OCI-LY7 (cell line): ENCODE data around the gene C4orf50. TPM values are rescaled to one million over a fixed set of nuclear protein-coding genes. Genes with fewer than 3 reads are reported as not detected.

Experiments used
- BruUV-seq: library from RNA; stranded (reverse); fragments of 400-500 nt; replicated peaks from 2 replicates; lab custom pipeline; 2021; lab: Mats Ljungman, UMichigan
- CTCF ChIA-PET: fragments of 300-600 bp; sonication (Branson Sonifier 250); formaldehyde crosslinking; loops from one replicate; lab custom pipeline; 2022; ENCODE audit warnings: antibody characterized with exemption; ENCODE audit not compliant: unreplicated experiment; lab: Charles Lee
- POLR2A ChIA-PET: fragments of 300-600 bp; sonication (Branson Sonifier 250); formaldehyde crosslinking; loops from one replicate; lab custom pipeline; 2022; ENCODE audit warnings: antibody characterized with exemption; lab: Charles Lee
- DNase-seq: peaks from one replicate; pipeline ENCODE4 v3.0.0-alpha.2; 2015; ENCODE audit warnings: low spot score
- H2AFZ ChIP-seq: fragments of 200-600 bp; sonication (generic), shearing (Covaris generic); 2 replicates; pipeline ENCODE4 v1.6.1; 2014; ENCODE audit warnings: mild to moderate bottlenecking, antibody characterized with exemption, low read length, moderate library complexity
- H3K27ac ChIP-seq: fragments of 200-600 bp; sonication (generic); 2 replicates; pipeline ENCODE4 v1.5.1; 2014; ENCODE audit warnings: mixed run types, low read depth, mild to moderate bottlenecking, moderate library complexity, low read length, inconsistent platforms; ENCODE audit not compliant: poor library complexity, severe bottlenecking
- H3K36me3 ChIP-seq: fragments of 200-600 bp; sonication (generic); 2 replicates; pipeline ENCODE4 v1.6.1; 2014; ENCODE audit warnings: mild to moderate bottlenecking, antibody characterized with exemption, low read length, moderate library complexity, mixed read lengths; ENCODE audit not compliant: insufficient read depth
- H3K4me1 ChIP-seq: fragments of 200-600 bp; sonication (generic); 2 replicates; pipeline ENCODE4 v1.5.1; 2014; ENCODE audit warnings: mild to moderate bottlenecking, low read length; ENCODE audit not compliant: insufficient read depth, poor library complexity, severe bottlenecking
- H3K4me2 ChIP-seq: fragments of 200-600 bp; sonication (generic); 2 replicates; pipeline ENCODE4 v1.6.1; 2014; ENCODE audit warnings: mild to moderate bottlenecking, low read length
- H3K4me3 ChIP-seq: fragments of 200-600 bp; sonication (generic); 2 replicates; pipeline ENCODE4 v1.5.1; 2014; ENCODE audit warnings: mild to moderate bottlenecking, low read depth, low read length; ENCODE audit not compliant: poor library complexity, severe bottlenecking
- H3K79me2 ChIP-seq: fragments of 200-600 bp; sonication (generic); 2 replicates; pipeline ENCODE4 v1.6.1; 2016; ENCODE audit warnings: low read depth, mild to moderate bottlenecking, low read length, moderate library complexity, mixed read lengths; ENCODE audit not compliant: insufficient read depth
- H3K9me2 ChIP-seq: fragments of 200-600 bp; sonication (generic); 2 replicates; pipeline ENCODE4 v1.6.1; 2016; ENCODE audit warnings: mild to moderate bottlenecking, low read length, mixed read lengths; ENCODE audit not compliant: insufficient read depth
- H3K9me3 ChIP-seq: fragments of 200-600 bp; sonication (generic); 2 replicates; pipeline ENCODE4 v1.6.1; 2014; ENCODE audit warnings: mild to moderate bottlenecking, mixed run types, low read length, mixed read lengths
- H4K20me1 ChIP-seq: fragments of 200-600 bp; sonication (generic); 2 replicates; pipeline ENCODE4 v1.6.1; 2014; ENCODE audit warnings: mild to moderate bottlenecking, antibody characterized with exemption, low read length, moderate library complexity, mixed read lengths; ENCODE audit not compliant: insufficient read depth
- EZH2phosphoT487 ChIP-seq: fragments of 200-600 bp; sonication (generic); IDR thresholded peaks from 2 replicates; pipeline ENCODE4 v1.6.1; 2018; ENCODE audit warnings: low read depth, borderline replicate concordance, mild to moderate bottlenecking, mixed run types, antibody characterized with exemption, low read length, moderate library complexity, mixed read lengths
- intact Hi-C: fragments of 100-400 bp; cut with micrococcal nuclease; formaldehyde crosslinking; loops from one replicate; pipeline ENCODE4 v1.10.0; 2022; ENCODE audit not compliant: unreplicated experiment
- total RNA-seq, 2 experiments: library from RNA; depleted of rRNA in 1 of 2; stranded (reverse); fragments of >200 nt in 1 of 2; shearing (Covaris generic) in 1 of 2; gene quantifications; 2 replicates each; pipeline ENCODE4 v1.2.3, GENCODE V29; 2014 to 2022
- TF ChIP-seq, protein P1 (sequence below): fragments of 200-600 bp; sonication (generic); conservative IDR thresholded peaks from 2 replicates; pipeline ENCODE4 v1.5.1; 2014; ENCODE audit warnings: mild to moderate bottlenecking, antibody characterized with exemption, low read length, moderate library complexity, mixed read lengths

The C4orf50 gene
- total RNA-seq, 2 experiments from 2014 or later = 0.06 TPM; not detected in 1

DNA sequence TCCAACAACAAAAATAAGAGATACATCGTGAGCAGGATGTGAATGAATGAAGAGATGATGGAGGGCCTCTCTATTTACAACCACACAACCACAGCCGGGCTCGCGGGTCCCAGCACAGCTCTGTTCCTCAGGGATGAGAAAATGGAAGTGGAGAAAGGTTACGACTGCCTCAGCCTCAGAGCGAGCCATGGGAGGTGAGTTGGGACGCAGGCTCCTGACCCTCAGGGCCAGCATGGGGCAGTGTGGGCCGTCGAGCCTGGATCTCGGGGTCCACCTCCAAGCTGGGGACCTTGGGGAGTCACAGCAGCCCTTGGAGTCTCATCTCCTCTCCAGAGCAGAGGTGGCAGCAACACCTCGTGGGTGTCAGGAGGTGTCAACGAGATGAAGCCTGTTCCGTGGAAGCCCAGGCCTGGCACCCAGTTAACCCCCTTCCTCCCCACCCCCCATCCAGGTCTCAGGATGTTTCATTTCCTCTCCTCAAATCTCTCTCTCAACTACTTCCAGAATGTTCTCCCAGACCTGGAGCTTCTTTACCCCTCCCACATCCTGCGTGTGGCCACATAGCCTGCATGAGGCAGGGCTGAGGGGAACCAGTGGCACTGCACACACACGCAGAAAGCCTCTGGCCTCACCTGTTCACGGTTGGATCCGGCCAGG lies 25.9 kb downstream of the C4orf50 start:
- no peak overlapping the region for H3K4me2 ChIP-seq
- H3K36me3 ChIP-seq = no peaks in the 10 kb centered on the region
- H3K79me2 ChIP-seq = no peaks in the 10 kb centered on the region
- H2AFZ ChIP-seq = no peak overlapping the region
- CTCF ChIA-PET = interaction anchor here (0.6 kb wide), 1 partner anchor 75 kb away, joined by 3 read pairs; no protein-coding TSS in a partner anchor
- H3K9me3 ChIP-seq = no peaks in the 10 kb centered on the region
- no peak for DNase-seq
- intact Hi-C loops = no loop called here
- POLR2A ChIA-PET = no interaction called here
- peaks cover 7% of the 10 kb centered on the region for H3K4me1 ChIP-seq
- TF ChIP-seq, protein P1, sequence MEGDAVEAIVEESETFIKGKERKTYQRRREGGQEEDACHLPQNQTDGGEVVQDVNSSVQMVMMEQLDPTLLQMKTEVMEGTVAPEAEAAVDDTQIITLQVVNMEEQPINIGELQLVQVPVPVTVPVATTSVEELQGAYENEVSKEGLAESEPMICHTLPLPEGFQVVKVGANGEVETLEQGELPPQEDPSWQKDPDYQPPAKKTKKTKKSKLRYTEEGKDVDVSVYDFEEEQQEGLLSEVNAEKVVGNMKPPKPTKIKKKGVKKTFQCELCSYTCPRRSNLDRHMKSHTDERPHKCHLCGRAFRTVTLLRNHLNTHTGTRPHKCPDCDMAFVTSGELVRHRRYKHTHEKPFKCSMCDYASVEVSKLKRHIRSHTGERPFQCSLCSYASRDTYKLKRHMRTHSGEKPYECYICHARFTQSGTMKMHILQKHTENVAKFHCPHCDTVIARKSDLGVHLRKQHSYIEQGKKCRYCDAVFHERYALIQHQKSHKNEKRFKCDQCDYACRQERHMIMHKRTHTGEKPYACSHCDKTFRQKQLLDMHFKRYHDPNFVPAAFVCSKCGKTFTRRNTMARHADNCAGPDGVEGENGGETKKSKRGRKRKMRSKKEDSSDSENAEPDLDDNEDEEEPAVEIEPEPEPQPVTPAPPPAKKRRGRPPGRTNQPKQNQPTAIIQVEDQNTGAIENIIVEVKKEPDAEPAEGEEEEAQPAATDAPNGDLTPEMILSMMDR = no peak
- no peak for TF ChIP-seq EZH2phosphoT487
- no peak overlapping the region for H3K27ac ChIP-seq
- no peaks in the 10 kb centered on the region for H3K9me2 ChIP-seq
- no TSS peak for BruUV-seq
- no peaks in the 10 kb centered on the region for H4K20me1 ChIP-seq
- H3K4me3 ChIP-seq = no peak overlapping the region

DNA sequence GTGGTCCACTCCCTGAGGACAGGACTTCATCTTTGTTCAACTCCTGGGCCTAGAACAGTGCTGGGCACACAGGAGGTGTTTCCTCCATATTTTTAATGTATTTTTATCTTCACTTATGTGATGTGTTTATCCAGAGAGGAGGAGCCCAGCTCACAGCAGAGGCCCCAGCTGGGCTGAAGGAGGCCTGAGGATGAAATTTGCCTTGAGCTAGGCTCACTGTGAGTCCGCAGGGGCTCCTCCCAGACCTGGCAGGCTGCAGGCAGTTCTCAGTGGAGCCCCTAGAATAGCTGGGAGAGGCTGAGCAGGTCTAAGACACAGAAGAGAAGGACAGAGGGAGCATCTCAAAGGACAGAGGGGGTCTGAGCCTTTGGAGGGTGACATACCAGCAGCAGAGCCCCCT lies 26.8 kb downstream of the C4orf50 start:
- Histone ChIP-seq H3K36me3 (no peaks in the 10 kb centered on the region), H3K27ac (no peak overlapping the region), H3K9me2 (no peaks in the 10 kb centered on the region), H4K20me1 (no peaks in the 10 kb centered on the region), H2AFZ (no peak overlapping the region), H3K79me2 (no peaks in the 10 kb centered on the region), H3K4me3 (no peak overlapping the region), H3K9me3 (no peaks in the 10 kb centered on the region), H3K4me1 (peaks cover 7% of the 10 kb centered on the region), H3K4me2 (no peak overlapping the region)
- TF ChIP-seq EZH2phosphoT487 = no peak
- TF ChIP-seq, protein P1 = no peak
- POLR2A ChIA-PET = no interaction called here
- CTCF ChIA-PET = no interaction called here
- intact Hi-C loops = no loop called here
- BruUV-seq = no TSS peak
- no peak for DNase-seq

DNA sequence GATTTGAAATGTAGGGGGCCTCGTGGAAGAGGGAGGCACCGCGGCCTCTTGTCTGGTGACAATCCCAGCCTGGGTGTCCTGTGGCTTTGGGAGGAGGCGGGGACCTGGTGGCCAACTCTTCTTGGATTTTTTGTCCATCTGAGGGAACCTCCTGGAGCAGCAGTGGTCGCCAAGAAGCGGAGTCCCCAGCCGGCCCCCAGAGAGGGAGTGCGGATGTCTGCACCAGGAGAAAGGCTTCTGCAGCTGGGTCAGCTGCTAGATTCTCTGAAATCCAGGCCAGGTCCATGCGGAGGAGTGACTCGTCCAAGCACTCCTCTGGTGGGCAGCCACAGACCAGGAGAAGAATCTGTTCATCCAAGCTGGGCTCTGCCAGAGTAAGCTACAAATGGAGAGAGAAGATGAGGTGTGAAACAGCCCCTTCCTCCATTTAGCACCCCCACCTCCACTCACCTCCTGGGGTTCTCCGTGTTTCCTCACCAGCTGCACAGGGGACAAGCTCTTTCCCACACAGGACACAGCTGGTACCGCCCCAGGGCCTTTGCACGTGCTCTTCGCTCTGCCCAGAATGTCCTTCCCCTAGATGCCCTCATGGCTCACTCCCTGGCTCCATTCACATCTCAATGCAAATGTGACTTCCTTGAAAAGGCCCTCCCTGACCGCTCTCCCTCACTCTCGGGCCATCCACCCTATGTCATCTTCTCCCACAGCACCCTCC lies 27.6 kb downstream of the C4orf50 start:
- peaks cover 7% of the 10 kb centered on the region for H3K4me1 ChIP-seq
- POLR2A ChIA-PET = no interaction called here

More for the DNA sequence above, 27.6 kb downstream of the C4orf50 start:
- no peaks in the 10 kb centered on the region for H3K9me3 ChIP-seq
- H3K4me2 ChIP-seq = no peak overlapping the region
- no peak overlapping the region for H2AFZ ChIP-seq
- no peaks in the 10 kb centered on the region for H3K79me2 ChIP-seq
- no TSS peak for BruUV-seq
- no peaks in the 10 kb centered on the region for H3K36me3 ChIP-seq
- intact Hi-C loops = no loop called here
- TF ChIP-seq, protein P1 = no peak
- TF ChIP-seq EZH2phosphoT487 = no peak
- no peak for DNase-seq
- no peaks in the 10 kb centered on the region for H4K20me1 ChIP-seq
- CTCF ChIA-PET = no interaction called here
- no peaks in the 10 kb centered on the region for H3K9me2 ChIP-seq
- no peak overlapping the region for H3K27ac ChIP-seq
- H3K4me3 ChIP-seq = no peak overlapping the region
